ACC112 (cell line): ENCODE measurements around the gene USP54.

ENCODE experiments used
- H2AFZ ChIP-seq: fragments of 200-600 bp; sonication (generic); one replicate; pipeline ENCODE4 v1.6.0; 2017; ENCODE audit warnings: antibody characterized with exemption, low read length; ENCODE audit not compliant: unreplicated experiment
- H3K27ac ChIP-seq: fragments of 200-600 bp; sonication (generic); 2 replicates; pipeline ENCODE4 v1.5.1; 2014; ENCODE audit warnings: low read depth, mild to moderate bottlenecking, antibody characterized with exemption, low read length, moderate library complexity
- H3K27me3 ChIP-seq: fragments of 200-600 bp; sonication (generic); 2 replicates; pipeline ENCODE4 v1.6.1; 2014; ENCODE audit warnings: mild to moderate bottlenecking, antibody characterized with exemption, low read length, moderate library complexity, mixed read lengths; ENCODE audit not compliant: insufficient read depth
- H3K36me3 ChIP-seq: fragments of 200-600 bp; sonication (generic); 2 replicates; pipeline ENCODE4 v1.6.1; 2016; ENCODE audit warnings: mild to moderate bottlenecking, antibody characterized with exemption, low read length, moderate library complexity, mixed read lengths; ENCODE audit not compliant: insufficient read depth
- H3K4me1 ChIP-seq: fragments of 200-600 bp; sonication (generic); one replicate; pipeline ENCODE4 v1.6.1; 2016; ENCODE audit warnings: low read length, mixed read lengths; ENCODE audit not compliant: insufficient read depth, unreplicated experiment, control insufficient read depth
- H3K4me3 ChIP-seq: fragments of 200-600 bp; sonication (generic); 2 replicates; pipeline ENCODE4 v1.5.1; 2014; ENCODE audit warnings: mild to moderate bottlenecking, low read depth, low read length
- H3K79me2 ChIP-seq: fragments of 200-600 bp; sonication (generic); one replicate; pipeline ENCODE4 v1.6.0; 2016; ENCODE audit warnings: low read length; ENCODE audit not compliant: control insufficient read depth, unreplicated experiment, insufficient read depth

USP54 gene

GRCh38 chr10:73495884-73496674, 95.1 kb downstream of the USP54 start, which contains the start of gene PPP3CB:
Gene PPP3CB (minus strand): TSS chr10:73496024. CDS start chr10:73495889, 135 bp downstream.
- H3K27ac ChIP-seq, result peak within 1 kb of the TSS; percentile 89
- H3K4me3 ChIP-seq, result peak within 1 kb of the TSS; percentile 98
- H3K27me3 ChIP-seq, result no peaks in the 10 kb centered on the region
- no peaks in the 10 kb centered on the region for H3K36me3 ChIP-seq
- peak within 1 kb of the TSS; percentile 97 for H2AFZ ChIP-seq
- peaks cover 31% of the 10 kb centered on the region for H3K4me1 ChIP-seq
- peaks cover 49% of the 10 kb centered on the region for H3K79me2 ChIP-seq

GRCh38 chr10:73495226-73495883, 95.8 kb downstream of the USP54 start:
- H3K4me3 ChIP-seq, result peak overlapping the region; percentile 97
- no peaks in the 10 kb centered on the region for H3K27me3 ChIP-seq
- H3K4me1 ChIP-seq, result peaks cover 31% of the 10 kb centered on the region
- H2AFZ ChIP-seq, result peak overlapping the region; percentile 48
- no peaks in the 10 kb centered on the region for H3K36me3 ChIP-seq
- peaks cover 52% of the 10 kb centered on the region for H3K79me2 ChIP-seq
- peak overlapping the region; percentile 89 for H3K27ac ChIP-seq

DNA sequence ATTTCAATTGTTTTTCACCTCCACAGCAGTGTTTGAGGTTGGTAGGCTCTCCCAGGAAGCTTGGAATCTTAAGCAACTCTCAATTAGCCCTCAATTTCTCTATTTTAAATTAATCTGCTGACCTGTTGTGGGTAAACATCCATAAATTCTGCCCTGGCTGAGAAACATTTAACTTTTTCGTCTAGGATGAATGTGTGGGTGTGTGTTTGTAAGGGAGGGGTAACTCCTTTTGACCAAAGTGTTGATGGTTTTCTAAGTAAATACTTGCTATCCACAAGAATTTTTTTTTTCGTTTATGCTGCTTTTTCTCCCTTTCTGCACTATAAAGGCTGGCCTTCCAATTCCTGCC, 96.3 kb downstream of the USP54 start:
- Histone ChIP-seq H3K27ac (peak overlapping the region; percentile 89), H2AFZ (peak overlapping the region; percentile 48), H3K79me2 (peaks cover 55% of the 10 kb centered on the region), H3K4me3 (peak overlapping the region; percentile 97), H3K4me1 (peaks cover 31% of the 10 kb centered on the region), H3K27me3 (no peaks in the 10 kb centered on the region), H3K36me3 (no peaks in the 10 kb centered on the region)

DNA sequence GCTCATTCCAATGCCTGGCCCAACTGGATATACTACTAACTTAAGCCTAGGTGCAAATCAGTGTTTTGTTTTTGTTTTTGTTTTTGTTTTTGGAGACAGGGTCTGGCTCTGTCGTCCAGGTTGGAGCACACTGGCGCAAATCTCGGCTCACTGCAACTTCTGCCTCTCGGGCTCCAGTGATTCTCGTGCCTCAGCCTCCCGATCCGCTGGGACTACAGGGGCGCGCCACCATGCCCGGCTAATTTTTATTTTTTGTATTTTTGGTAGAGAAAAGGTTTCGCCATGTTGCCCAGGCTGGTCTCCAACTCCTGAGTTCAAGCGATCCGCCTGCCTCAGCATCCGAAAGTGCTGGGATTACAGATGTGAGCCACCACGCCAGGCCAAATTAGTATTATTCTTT, 96.9 kb downstream of the USP54 start:
- no peaks in the 10 kb centered on the region for H3K36me3 ChIP-seq

GRCh38 chr10:73493781-73494180, 97.4 kb downstream of the USP54 start:
- Histone ChIP-seq H3K36me3 (peaks cover 4% of the 10 kb centered on the region; the same call in 1 of the 2 replicates), H3K4me3 (peak overlapping the region; percentile 97), H3K4me1 (peaks cover 31% of the 10 kb centered on the region), H3K79me2 (peaks cover 63% of the 10 kb centered on the region), H3K27ac (peak overlapping the region; percentile 89), H3K27me3 (no peaks in the 10 kb centered on the region), H2AFZ (no peak overlapping the region)

More for the DNA sequence above, 96.9 kb downstream of the USP54 start:
- Histone ChIP-seq H3K27me3 (no peaks in the 10 kb centered on the region), H3K4me1 (peaks cover 31% of the 10 kb centered on the region), H3K4me3 (peak overlapping the region; percentile 97), H3K27ac (peak overlapping the region; percentile 89), H2AFZ (no peak overlapping the region), H3K79me2 (peaks cover 60% of the 10 kb centered on the region)

DNA sequence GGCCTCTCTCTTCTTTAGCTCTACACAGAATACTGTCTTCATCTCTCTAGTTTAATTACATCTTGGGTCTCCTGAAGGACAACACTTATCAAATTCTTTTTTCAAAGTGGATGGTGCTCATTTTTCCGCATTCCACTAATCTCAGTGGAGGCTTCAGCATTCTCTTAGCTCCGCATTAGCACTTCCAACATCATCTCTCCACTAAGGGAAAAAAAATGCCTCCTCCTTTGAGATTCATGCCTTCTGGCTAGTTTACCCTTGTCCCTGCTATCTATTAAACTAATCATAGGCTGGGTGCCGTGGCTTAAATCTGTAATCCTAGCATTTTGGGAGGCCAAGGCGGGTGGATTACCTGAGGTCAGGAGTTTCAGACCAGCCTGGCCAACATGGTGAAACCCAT, 104.5 kb downstream of the USP54 start:
- Histone ChIP-seq H3K27me3 (no peaks in the 10 kb centered on the region), H3K79me2 (peaks cover 41% of the 10 kb centered on the region), H3K4me1 (peaks cover 8% of the 10 kb centered on the region), H3K36me3 (peaks cover 4% of the 10 kb centered on the region; the same call in 1 of the 2 replicates), H3K27ac (no peak overlapping the region), H2AFZ (no peak overlapping the region), H3K4me3 (no peak overlapping the region)

DNA sequence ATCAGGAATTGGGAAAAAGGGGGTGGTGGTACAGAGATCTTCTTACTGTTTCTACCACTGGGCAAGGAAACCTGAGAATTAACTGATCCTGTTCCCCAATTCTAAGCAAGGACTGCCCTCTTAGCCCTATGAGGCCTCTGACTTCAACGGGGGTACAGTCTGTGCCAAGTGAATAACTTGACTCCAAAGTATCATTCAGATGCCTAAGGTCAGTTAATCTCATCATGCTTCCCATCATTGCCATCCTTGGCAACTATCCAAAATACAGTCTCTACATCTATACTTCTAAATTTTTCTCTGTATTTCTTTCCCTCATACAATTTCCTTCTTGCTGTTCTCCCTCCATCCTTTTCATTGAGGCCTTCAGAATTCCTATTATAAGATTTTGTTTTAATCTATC, 105.8 kb downstream of the USP54 start:
- Histone ChIP-seq H3K27me3 (no peaks in the 10 kb centered on the region), H3K4me3 (no peak overlapping the region), H3K4me1 (peaks cover 14% of the 10 kb centered on the region), H2AFZ (no peak overlapping the region), H3K36me3 (peaks cover 4% of the 10 kb centered on the region; the same call in 1 of the 2 replicates), H3K79me2 (peaks cover 38% of the 10 kb centered on the region), H3K27ac (no peak overlapping the region)

- Histone ChIP-seq H3K27me3 (no peaks in the 10 kb centered on the region), H3K79me2 (peaks cover 27% of the 10 kb centered on the region), H3K36me3 (peaks cover 14% of the 10 kb centered on the region), H3K27ac (no peak overlapping the region), H2AFZ (no peak overlapping the region), H3K4me1 (peaks cover 20% of the 10 kb centered on the region), H3K4me3 (no peak overlapping the region)
Measured at GRCh38 chr10:73480158-73480557, 111.0 kb downstream of the USP54 start.

GRCh38 chr10:73478636-73479035, 112.5 kb downstream of the USP54 start:
- Histone ChIP-seq H3K36me3 (peaks cover 14% of the 10 kb centered on the region), H2AFZ (no peak overlapping the region), H3K27ac (no peak overlapping the region), H3K4me3 (no peak overlapping the region), H3K79me2 (peaks cover 12% of the 10 kb centered on the region), H3K27me3 (no peaks in the 10 kb centered on the region), H3K4me1 (peaks cover 17% of the 10 kb centered on the region)

DNA sequence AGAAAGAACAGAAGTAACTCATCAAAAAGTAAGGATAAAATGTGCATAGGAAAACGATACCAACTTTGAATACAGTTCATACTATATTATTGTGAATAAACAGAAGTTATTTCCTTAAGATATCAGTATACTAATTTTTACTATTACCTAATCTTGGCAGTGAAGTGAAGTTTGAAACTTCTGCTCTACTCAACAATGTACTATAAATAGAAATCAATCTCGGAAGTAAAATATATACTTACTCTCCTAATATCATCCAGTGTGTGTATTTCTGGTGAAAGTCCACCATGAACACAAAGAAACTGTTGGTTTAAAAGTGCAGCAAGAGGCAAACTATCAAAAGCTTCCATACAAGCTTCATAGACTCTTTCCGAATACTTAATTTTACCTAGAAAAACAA, 119.9 kb downstream of the USP54 start:
- no peak overlapping the region for H3K4me3 ChIP-seq
- H3K27me3 ChIP-seq, result no peaks in the 10 kb centered on the region
- H3K4me1 ChIP-seq, result no peaks in the 10 kb centered on the region
- H3K79me2 ChIP-seq, result no peaks in the 10 kb centered on the region
- no peak overlapping the region for H3K27ac ChIP-seq
- H3K36me3 ChIP-seq, result peaks cover 14% of the 10 kb centered on the region
- no peak overlapping the region for H2AFZ ChIP-seq

GRCh38 chr10:73469579-73469978, 121.6 kb downstream of the USP54 start:
- Histone ChIP-seq H2AFZ (no peak overlapping the region), H3K79me2 (no peaks in the 10 kb centered on the region), H3K4me1 (no peaks in the 10 kb centered on the region), H3K27ac (no peak overlapping the region), H3K4me3 (no peak overlapping the region), H3K36me3 (peaks cover 15% of the 10 kb centered on the region), H3K27me3 (no peaks in the 10 kb centered on the region)
